HG03159 (cell line): Measurements from ENCODE around the gene SGMS1.
A peak's percentile ranks its signal among the peaks of the same experiment; 100 is the strongest.

Experiments used
- ATAC-seq: cut with Tn5 transposase; IDR thresholded peaks from one replicate; pipeline ENCODE4 v1.9.1; 2021; ENCODE audit warnings: mild to moderate bottlenecking, moderate library complexity; ENCODE audit not compliant: unreplicated experiment

Gene SGMS1

GRCh38 chr10:50636618-50637579 is 13.1 kb upstream of the SGMS1 start:
- peak; percentile 92 for ATAC-seq

- no peak for ATAC-seq
Observed at GRCh38 chr10:50635286-50635685, 11.5 kb upstream of the SGMS1 start.

- ATAC-seq: no peak
Observed at GRCh38 chr10:50634479-50634878, 10.7 kb upstream of the SGMS1 start.

- ATAC-seq: no peak
Observed at GRCh38 chr10:50631052-50631451, 7.3 kb upstream of the SGMS1 start.

GRCh38 chr10:50629495-50630122 is 5.9 kb upstream of the SGMS1 start:
- ATAC-seq: no peak

- ATAC-seq: no peak
Observed at GRCh38 chr10:50627896-50628295, 4.1 kb upstream of the SGMS1 start.

- no peak for ATAC-seq
Observed at GRCh38 chr10:50627443-50627842, 3.7 kb upstream of the SGMS1 start.

- no peak for ATAC-seq
Observed at GRCh38 chr10:50625649-50626132, 1.9 kb upstream of the SGMS1 start.

- peak; percentile 42 for ATAC-seq
Observed at GRCh38 chr10:50624866-50625501, 1.2 kb upstream of the SGMS1 start.

GRCh38 chr10:50624413-50624865 is 683 bp upstream of the SGMS1 start:
- peak; percentile 51 for ATAC-seq

- ATAC-seq: peak; percentile 4
Observed at GRCh38 chr10:50622706-50623662, 772 bp downstream of the SGMS1 start.

GRCh38 chr10:50621968-50622705 is 1.6 kb downstream of the SGMS1 start:
- ATAC-seq: peak; percentile 24

- no peak for ATAC-seq
Observed at GRCh38 chr10:50620899-50621298, 2.9 kb downstream of the SGMS1 start.

GRCh38 chr10:50619882-50620281 is 3.9 kb downstream of the SGMS1 start:
- ATAC-seq: no peak

GRCh38 chr10:50619166-50619565 is 4.6 kb downstream of the SGMS1 start:
- no peak for ATAC-seq

- ATAC-seq: no peak
Observed at GRCh38 chr10:50618624-50619023, 5.1 kb downstream of the SGMS1 start.

GRCh38 chr10:50615658-50616057 is 8.1 kb downstream of the SGMS1 start:
- no peak for ATAC-seq

- peak; percentile 53 for ATAC-seq
Observed at GRCh38 chr10:50614444-50615137, 9.2 kb downstream of the SGMS1 start.
